ENCODE results near the gene DGLUCY.

Gene DGLUCY

DNA sequence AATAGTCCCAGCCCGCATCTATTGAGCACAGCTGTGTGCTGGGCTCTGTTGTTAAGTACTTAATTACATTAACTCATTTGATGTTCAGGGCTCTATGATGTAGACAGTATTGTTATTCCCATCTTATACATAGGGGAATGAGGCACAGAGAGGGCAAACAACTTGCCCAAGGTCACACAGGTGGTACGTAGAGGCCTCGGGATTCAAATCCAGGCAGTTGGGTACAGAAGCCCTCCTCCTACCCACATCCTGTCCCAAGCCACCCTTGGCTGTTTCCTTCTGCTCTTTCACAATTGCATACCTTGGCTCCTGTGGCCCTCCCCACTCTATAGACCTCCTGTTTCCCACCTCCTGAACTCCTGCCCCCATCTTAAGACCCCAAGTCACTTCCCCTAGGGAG is 140.6 kb downstream of the DGLUCY start:
- H3K27me3 Mint-ChIP-seq (ENCODE audit: low read depth), result peaks cover 45% of the 10 kb centered on the region
- TF ChIP-seq, protein P1, sequence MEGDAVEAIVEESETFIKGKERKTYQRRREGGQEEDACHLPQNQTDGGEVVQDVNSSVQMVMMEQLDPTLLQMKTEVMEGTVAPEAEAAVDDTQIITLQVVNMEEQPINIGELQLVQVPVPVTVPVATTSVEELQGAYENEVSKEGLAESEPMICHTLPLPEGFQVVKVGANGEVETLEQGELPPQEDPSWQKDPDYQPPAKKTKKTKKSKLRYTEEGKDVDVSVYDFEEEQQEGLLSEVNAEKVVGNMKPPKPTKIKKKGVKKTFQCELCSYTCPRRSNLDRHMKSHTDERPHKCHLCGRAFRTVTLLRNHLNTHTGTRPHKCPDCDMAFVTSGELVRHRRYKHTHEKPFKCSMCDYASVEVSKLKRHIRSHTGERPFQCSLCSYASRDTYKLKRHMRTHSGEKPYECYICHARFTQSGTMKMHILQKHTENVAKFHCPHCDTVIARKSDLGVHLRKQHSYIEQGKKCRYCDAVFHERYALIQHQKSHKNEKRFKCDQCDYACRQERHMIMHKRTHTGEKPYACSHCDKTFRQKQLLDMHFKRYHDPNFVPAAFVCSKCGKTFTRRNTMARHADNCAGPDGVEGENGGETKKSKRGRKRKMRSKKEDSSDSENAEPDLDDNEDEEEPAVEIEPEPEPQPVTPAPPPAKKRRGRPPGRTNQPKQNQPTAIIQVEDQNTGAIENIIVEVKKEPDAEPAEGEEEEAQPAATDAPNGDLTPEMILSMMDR (IDR thresholded peaks at IDR 0.05; ENCODE audit: unreplicated experiment in 3 of 3), result no peak
- H3K9me3 Mint-ChIP-seq, result no peaks in the 10 kb centered on the region
- peak overlapping the region; percentile 73 to 88 (median 86) for H3K4me3 Mint-ChIP-seq
- H3K4me1 Mint-ChIP-seq, result peaks cover 25% of the 10 kb centered on the region
- H3K27ac Mint-ChIP-seq, result peak overlapping the region in 1 of 3 experiments; percentile 42
- H3K36me3 Mint-ChIP-seq (ENCODE audit: low read depth), result no peaks in the 10 kb centered on the region

DNA sequence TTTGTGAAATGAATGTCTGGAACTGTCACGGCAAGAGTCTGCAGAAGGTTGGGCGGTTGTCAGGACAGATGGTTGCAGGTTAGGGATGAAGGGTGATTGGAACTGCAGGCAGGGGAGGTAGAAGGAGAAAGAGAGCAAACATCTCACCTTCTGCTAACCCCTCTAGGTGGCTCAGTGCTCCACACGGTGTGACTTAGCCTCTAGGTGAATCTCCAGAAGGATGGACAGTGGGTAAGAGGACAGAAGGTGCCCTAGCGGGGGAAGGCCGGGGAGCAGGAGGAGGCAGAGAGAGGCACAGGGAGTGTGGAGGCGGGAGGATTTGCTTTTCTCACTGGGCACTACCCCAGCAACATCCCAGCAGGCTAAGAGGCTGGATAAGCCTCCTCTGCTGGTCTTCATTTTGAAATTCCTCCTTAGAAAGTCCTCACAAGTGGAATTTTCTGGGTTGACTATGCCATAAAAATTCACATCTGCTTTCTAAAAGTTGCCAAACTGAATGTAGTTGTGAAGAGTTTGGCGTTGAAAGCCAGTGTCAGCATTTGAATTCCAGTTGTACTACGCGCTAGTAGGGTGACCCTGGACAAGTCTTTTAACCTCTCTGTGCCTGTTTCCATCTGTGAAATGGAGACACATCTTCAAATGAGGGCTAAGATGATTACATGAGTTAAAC is 141.3 kb downstream of the DGLUCY start:
- TF ChIP-seq, protein P1 (IDR thresholded peaks at IDR 0.05; ENCODE audit: unreplicated experiment in 3 of 3), result no peak
- Mint-ChIP-seq H3K9me3 (no peaks in the 10 kb centered on the region), H3K4me3 (peak overlapping the region; percentile 72 to 86 (median 73)), H3K27ac (no peak overlapping the region), H3K36me3 (ENCODE audit: low read depth) (no peaks in the 10 kb centered on the region), H3K4me1 (peaks cover 23% of the 10 kb centered on the region), H3K27me3 (ENCODE audit: low read depth) (peaks cover 45% of the 10 kb centered on the region)

DNA sequence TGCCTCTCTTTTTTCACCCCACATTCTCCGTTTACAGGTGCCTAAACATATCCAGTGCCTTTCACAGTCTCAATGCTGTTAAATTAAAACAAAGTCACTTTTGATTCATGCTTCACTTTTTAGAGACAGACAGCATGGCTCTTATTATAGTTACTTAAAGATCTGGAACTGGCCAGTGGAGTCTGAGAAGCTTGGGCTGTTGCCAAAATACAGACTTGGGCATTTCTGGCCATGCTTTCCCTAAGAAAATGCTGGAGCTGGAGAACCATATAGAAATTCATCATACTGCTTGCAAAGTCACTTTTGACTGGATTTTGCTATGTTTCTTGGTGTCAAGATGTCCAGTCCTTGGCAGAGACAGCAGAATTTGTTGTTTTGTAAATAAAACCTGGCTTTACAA is 142.8 kb downstream of the DGLUCY start:
- H3K27ac Mint-ChIP-seq, result no peak overlapping the region
- H3K9me3 Mint-ChIP-seq, result no peaks in the 10 kb centered on the region
- H3K4me3 Mint-ChIP-seq, result peak overlapping the region in 2 of 3 experiments; percentile 60 to 67
- TF ChIP-seq, protein P1 (IDR thresholded peaks at IDR 0.05; ENCODE audit: unreplicated experiment in 3 of 3), result no peak
- peaks cover 18% of the 10 kb centered on the region for H3K4me1 Mint-ChIP-seq
- peaks cover 57% of the 10 kb centered on the region for H3K27me3 Mint-ChIP-seq (ENCODE audit: low read depth)
- H3K36me3 Mint-ChIP-seq (ENCODE audit: low read depth), result no peaks in the 10 kb centered on the region

DNA sequence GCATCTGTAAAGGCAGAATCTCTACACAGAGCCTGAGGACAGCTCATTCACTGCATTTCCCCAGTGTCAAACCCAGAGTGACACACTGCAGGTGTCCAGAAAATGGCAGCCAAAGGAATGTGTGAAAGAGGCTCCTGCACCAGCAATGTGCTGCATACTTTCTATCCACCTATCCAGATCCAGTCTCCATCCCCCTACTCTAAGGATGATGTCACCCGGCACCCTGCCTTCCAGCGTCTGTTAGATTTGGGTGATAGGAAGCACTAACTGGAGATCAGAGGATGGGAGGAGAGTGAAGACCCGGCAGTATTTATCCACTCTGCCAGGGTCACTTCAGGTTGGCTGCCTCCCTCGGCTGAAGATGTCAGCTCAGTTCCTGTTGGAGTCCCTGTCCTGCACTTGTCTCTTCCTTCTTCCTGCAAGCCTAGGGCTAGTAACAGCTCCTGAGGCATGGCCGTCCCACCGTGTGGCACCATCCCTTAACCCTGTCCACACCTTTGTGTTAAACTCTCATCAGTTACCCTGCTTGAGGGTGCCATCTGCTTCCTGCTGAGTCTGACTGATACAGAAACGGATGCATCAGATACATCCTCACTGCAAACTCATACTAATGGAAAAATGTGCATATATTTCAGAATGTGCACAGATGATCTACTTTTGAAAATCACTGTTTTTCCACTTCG is 143.6 kb downstream of the DGLUCY start:
- H3K27ac Mint-ChIP-seq, result peak overlapping the region; percentile 18 to 42 (median 25)
- TF ChIP-seq, protein P1 (IDR thresholded peaks at IDR 0.05; ENCODE audit: unreplicated experiment in 3 of 3), result no peak
- no peaks in the 10 kb centered on the region for H3K9me3 Mint-ChIP-seq
- peak overlapping the region in 1 of 3 experiments; percentile 26 for H3K4me3 Mint-ChIP-seq
- H3K36me3 Mint-ChIP-seq (ENCODE audit: low read depth), result no peaks in the 10 kb centered on the region
- H3K4me1 Mint-ChIP-seq, result peaks cover 18% of the 10 kb centered on the region
- peaks cover 54% of the 10 kb centered on the region for H3K27me3 Mint-ChIP-seq (ENCODE audit: low read depth)

DNA sequence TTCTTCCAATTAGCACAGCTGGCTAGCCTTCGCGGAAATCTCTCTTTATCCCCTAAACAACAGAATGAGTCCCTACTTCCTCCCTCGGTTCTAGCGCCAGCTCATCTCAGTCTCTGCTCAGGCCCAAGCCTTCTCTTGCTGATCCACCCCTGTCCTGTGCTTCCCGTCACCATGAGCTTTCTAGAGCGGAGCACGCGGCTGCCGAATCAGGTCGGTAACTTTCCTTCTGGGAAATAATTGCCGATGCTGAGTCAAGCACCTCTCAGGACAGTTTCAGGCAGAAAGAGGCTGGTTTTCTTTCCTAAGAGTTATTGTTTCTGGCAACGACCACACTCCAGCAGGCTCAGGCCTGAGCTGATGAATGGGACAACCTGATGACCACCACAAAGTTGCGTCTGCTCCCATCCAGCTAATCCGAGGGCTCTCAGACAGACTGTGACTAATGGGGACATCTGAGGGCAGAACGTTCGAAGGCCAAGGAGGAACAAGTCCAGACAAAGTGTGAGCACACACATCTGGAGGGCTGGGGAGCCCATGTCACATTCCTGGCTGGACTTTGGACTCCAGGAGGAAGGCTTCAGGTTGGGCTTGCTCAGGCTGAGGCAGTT is 144.2 kb downstream of the DGLUCY start:
- H3K4me3 Mint-ChIP-seq, result peak overlapping the region in 1 of 3 experiments; percentile 33
- TF ChIP-seq, protein P1 (IDR thresholded peaks at IDR 0.05; ENCODE audit: unreplicated experiment in 3 of 3), result no peak
- H3K4me1 Mint-ChIP-seq, result peaks cover 18% of the 10 kb centered on the region
- H3K36me3 Mint-ChIP-seq (ENCODE audit: low read depth), result no peaks in the 10 kb centered on the region
- H3K9me3 Mint-ChIP-seq, result no peaks in the 10 kb centered on the region
- peak overlapping the region; percentile 18 to 42 (median 25) for H3K27ac Mint-ChIP-seq
- H3K27me3 Mint-ChIP-seq (ENCODE audit: low read depth), result peaks cover 57% of the 10 kb centered on the region
